OCI-M2 (cell line): ENCODE measurements around the gene NEURL4.
A peak's percentile ranks its signal among the peaks of the same experiment; 100 is the strongest.

Source experiments
- DNase-seq: peaks from one replicate; lab custom pipeline; 2025; ENCODE audit not compliant: unreplicated experiment; lab: John Stamatoyannopoulos, UW

The NEURL4 gene

DNA sequence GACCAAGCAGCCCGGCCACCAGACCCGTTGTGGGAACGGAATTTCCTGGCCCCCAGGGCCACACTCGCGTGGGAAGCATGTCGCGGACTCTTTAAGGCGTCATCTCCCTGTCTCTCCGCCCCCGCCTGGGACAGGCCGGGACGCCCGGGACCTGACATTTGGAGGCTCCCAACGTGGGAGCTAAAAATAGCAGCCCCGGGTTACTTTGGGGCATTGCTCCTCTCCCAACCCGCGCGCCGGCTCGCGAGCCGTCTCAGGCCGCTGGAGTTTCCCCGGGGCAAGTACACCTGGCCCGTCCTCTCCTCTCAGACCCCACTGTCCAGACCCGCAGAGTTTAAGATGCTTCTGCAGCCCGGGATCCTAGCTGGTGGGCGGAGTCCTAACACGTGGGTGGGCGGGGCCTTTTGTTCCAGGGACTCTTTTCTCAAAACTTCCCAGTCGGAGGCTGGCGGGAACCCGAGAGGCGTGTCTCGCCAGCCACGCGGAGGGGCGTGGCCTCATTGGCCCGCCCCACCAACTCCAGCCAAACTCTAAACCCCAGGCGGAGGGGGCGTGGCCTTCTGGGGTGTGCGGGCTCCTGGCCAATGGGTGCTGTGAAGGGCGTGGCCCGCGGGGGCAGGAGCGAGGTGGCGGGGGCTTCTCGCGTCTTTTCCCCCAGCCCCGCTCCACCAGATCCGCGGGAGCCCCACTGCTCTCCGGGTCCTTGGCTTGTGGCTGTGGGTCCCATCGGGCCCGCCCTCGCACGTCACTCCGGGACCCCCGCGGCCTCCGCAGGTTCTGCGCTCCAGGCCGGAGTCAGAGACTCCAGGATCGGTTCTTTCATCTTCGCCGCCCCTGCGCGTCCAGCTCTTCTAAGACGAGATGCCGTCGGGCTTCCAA is 47.8 kb downstream of the NEURL4 start, which contains the start of gene SLC2A4:
Gene SLC2A4 (plus strand): TSS at position 645 of the 879 bp plus-strand sequence. CDS start 217 bp downstream, at position 862.
- peak; percentile 60 for DNase-seq

GRCh38 chr17:7280519-7281073 is 48.5 kb downstream of the NEURL4 start:
- peak; percentile 58 for DNase-seq

DNA sequence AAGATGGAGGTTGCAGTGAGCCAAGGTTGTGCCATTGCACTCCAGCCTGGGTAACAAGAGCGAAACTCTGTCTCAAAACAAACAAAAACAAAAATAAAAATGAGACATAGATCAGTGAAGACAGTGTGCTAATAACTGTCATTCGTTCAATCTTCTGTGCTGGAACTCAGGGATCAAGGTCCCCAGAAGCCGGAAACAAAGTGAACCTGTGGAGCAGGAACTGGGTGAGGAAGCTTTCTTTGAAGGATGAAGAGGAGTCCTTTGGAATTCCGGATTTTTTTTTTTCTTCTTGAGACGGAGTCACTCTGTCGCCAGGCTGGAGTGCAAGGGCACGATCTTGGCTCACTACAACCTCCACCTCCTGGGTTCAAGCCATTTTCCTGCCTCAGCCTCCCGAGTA is 49.7 kb downstream of the NEURL4 start:
- DNase-seq = no peak

DNA sequence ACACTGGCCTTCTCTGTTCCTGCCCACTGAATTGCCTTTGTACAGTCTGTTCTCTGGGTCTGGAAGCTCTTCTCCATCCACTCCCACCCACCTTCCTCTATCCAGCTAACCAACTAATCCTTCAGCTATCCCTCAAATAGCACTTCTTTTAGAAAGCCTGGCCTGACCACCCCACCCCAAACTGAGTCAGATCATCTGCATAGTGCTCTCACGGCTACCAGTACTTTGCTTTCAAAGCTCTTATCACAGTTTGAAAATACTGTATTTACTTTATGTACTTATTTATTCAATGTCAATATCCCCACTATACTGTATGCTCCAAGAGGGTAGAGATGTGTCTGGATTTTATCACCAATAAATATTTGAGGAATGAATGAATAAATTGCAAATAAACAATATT is 62.4 kb downstream of the NEURL4 start:
- no peak for DNase-seq
